HTERT RPE-1 (cell line): Measurements from ENCODE around the gene CCDC28B.

Source experiments
- in situ Hi-C: fragments of 300-500 bp; cut with MboI; formaldehyde crosslinking; loops from 4 replicates; pipeline ENCODE4 v1.14.3; 2020; ENCODE audit warnings: low sequenced_read_pairs

The CCDC28B gene

GRCh38 chr1:32192220-32192948, 8.0 kb upstream of the CCDC28B start:
- in situ Hi-C loops: no loop called here

DNA sequence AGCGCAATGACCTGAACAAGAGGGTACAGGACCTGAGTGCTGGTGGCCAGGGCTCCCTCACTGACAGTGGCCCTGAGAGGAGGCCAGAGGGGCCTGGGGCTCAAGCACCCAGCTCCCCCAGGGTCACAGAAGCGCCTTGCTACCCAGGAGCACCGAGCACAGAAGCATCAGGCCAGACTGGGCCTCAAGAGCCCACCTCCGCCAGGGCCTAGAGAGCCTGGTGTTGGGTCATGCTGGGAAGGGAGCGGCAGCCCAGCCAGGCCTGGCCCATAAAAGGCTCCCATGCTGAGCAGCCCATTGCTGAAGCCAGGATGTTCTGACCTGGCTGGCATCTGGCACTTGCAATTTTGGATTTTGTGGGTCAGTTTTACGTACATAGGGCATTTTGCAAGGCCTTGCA, 5.4 kb upstream of the CCDC28B start:
- in situ Hi-C loops: no loop called here

DNA sequence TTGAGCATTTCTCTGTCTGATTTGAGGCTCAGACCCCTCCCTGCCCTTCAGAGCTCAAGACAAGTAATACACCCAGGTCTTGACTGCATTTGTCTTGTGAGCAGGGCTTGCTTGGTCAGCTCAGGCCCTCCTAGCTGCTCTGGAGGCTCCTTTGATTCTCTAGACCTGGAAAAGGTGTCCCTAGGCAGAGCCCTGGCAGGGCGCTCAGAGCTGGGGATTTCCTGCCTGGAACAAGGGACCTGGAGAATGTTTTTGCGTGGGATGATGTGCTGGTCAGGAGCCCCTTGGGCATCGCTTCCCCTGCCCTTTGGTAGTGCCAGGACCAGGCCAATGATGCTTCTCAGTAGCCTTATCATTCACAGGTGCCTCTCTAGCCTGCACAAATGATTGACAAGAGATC, 4.9 kb upstream of the CCDC28B start:
- in situ Hi-C loops: no loop called here

DNA sequence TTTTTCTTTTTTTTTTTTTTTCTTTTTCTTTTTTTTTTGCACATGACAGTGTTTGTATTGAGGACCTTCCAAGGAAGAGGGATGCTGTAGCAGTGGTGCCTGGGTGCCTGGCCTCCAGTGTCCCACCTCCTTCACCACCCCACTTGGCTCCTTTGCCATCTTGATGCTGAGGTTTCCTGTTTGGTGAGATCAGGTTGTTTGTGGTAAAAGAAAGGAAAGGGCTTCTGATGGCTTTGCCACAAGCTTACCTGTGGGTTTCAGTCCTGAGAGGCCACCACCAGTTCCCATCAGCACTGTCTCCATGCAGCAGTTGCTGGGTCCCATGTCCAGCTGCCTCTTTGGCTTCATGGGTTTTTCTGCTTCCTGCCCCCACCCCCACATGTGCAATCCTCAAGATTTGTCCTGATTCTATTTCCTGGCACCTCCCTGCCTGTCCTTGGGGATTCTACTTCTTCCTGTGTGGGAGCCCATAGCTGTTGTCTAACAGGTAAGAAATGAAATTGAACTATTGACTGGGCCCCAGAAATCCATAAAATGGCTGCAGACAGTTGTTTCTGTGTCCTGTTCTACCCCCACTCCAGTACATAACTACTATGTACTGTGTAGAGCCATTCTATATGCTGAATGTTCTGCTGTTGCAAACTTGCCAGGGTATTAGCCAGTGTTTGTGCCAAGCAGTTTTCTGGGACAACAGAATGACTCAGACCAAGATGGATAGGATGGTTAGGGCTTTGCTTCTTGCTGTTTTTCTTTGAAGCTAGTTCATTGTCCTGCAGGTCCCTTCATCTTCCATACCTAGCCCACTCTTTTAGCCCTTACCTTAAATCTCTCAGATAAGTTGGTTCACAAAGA, 4.2 kb upstream of the CCDC28B start:
- in situ Hi-C loops: no loop called here

- in situ Hi-C loops: no loop called here
Measured at GRCh38 chr1:32197074-32197473, 3.3 kb upstream of the CCDC28B start.

- in situ Hi-C loops: no loop called here
Measured at GRCh38 chr1:32197837-32198236, 2.6 kb upstream of the CCDC28B start.

DNA sequence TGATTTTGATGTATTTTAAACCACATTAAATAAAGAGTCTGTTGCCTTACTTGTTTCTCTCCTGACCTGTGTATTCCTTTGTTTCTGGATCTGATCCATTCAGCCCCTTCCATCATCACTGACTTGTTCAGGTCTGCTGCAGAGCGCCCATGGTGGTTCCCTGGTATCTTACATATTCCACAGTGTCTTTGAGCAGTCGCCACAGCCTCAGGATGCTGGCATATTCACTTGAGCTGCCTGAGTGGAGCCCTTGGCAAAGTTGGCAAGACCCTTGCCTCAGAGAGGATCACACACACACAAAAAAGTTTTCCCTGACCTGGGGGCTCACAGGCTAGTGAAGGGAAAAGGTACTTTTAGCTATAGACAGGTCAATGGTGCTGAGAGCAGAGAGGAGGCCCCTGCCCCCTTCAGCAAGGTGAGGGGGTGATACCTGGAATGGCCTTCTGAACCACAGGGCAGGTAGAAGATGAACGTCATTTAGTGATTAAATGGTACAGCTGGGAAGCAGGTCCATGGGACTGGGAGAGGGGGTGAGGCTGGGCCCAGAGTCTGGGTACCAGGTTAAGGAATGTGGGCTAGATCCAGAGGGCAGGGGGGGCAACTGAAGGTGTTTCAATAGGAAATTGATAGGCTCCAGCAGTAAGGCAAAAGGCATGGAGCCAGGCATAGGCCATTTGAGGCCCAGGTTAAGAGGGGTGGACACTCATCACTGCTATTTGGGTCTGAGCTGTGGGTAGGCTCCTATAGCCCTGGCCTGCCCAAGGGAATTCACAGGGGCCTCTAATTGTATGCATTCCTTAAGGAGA, 2.0 kb upstream of the CCDC28B start:
- in situ Hi-C loops: no loop called here

GRCh38 chr1:32199043-32199716, 1.2 kb upstream of the CCDC28B start:
- in situ Hi-C loops: no loop called here

DNA sequence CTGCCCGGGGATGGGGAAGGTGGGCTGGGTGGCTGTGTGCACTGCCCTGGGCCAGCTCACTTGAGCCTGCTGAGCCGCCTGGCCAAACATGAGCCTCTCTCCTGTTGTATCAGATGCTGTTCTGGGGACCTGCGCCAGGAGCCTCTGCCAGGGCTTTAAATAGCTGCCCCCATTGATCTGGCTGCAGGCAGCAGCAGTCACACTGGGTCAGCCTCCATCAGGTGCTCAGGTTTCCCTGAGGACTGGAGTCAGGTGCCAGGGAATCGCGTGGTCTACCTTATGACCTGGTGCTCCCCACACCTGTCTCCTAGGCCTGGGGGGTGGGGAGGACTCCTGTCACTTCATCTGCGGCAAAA, 700 bp upstream of the CCDC28B start:
- in situ Hi-C loops: no loop called here

- in situ Hi-C loops: no loop called here
Measured at GRCh38 chr1:32201011-32201855, 838 bp downstream of the CCDC28B start.

GRCh38 chr1:32204943-32205361, 4.6 kb downstream of the CCDC28B start:
- in situ Hi-C loops: no loop called here

DNA sequence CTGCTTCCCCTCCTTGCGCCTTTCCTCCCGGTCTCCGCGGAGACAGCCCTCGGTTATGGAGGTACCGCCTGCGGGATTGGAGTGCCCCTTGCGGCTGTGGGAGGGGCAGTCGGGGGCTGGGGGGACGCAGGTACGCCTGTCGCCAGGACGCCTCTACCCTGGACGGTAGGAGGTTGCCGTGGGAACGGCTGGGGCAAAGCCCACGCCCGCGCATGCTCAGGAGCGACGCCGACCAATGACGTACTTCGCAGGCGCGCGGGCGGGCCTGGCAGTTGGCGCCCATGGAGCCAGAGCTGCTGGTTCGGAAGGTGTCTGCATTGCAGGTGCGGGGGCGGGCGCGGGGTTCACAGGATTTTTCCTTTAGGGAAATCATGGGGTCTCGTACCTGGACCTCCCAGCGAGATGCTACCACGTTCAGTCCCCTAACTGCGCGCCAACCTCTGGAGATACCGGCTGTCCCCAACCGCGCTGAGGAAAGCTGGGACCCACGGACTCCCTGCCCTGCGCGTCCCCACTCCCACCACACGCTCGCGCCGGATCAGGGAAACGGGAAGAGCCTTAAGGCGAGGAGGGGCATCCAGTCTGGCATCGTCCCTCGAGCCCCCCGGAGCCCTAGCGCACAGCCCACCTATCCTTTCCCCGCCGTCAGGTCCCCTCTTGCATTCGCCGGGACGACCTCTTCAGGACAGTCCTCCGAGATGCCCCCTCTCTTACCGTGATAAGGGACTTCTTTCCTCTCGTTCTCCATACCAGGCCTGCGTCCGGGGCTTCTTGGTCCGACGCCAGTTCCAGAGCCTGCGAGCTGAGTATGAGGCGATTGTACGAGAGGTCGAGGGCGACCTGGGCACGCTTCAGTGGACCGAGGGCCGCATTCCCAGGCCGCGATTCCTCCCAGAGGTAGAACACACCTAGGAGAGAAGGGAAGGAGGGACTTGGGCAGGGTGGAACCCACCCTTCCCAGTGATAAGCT, 5.3 kb downstream of the CCDC28B start, which contains the start of gene IQCC:
Gene IQCC (plus strand): TSS at position 271 of the 970 bp plus-strand sequence. CDS start 11 bp downstream, at position 282.
- in situ Hi-C loops: no loop called here

DNA sequence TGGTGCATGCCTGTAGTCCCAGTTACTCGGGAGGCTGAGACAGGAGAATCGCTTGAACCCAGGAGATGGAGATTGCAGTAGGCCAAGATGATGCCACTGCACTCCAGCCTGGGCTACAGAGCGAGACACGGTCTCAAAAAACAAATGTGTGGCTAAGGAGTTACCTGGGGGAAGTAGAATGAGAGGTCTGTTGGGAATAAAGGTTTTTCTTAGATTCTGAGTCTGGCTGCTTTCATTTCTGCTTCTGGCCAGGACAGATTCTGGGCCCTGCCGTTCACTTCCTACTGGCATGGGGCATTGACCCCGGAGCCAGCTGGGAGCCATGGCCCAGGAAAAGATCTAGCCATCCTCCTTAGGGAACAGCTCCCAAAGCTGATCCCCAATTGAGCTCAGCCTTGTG, 8.1 kb downstream of the CCDC28B start:
- in situ Hi-C loops: no loop called here

DNA sequence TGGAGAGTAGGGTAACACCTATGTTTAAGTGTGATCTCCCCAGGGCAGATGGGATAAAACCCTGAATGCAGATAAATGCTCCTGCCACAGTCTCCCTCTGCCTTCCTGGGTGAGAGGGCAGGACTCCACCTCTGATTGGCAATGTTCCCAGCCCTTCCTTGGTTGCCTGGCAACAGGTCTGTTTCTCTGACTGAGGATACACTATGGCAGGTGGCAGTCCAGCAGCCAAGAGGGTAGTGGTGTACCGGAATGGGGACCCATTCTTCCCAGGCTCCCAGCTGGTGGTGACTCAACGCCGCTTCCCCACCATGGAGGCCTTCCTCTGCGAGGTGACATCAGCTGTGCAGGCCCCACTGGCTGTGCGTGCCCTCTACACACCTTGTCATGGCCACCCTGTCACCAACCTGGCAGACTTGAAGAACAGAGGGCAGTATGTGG, 8.5 kb downstream of the CCDC28B start, which contains the start of gene DCDC2B:
Gene DCDC2B (plus strand): TSS at position 199 of the 438 bp plus-strand sequence. CDS start 5 bp downstream, at position 204.
- in situ Hi-C loops: no loop called here

- in situ Hi-C loops: no loop called here
Measured at GRCh38 chr1:32215629-32216480, 15.5 kb downstream of the CCDC28B start.

DNA sequence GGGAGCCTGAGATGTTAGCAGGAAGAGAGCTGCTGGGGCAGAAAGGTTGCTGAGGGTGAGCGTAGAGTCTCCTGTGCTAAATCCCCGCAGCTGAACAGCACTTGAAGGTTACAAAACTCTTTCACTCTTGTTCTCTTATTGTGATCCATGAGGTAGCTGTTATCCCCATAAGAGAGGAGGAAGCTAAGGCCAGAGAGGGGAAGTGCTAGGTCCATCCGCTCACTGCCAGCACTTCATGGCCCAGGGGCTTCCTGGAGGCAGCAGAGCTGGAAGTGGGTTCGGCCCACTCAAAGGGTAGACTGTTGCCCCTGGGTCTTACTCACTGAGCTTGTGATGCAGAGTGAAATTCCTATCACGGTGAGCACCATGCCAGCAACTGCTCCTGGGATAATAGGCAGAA, 16.2 kb downstream of the CCDC28B start:
- in situ Hi-C loops: no loop called here

DNA sequence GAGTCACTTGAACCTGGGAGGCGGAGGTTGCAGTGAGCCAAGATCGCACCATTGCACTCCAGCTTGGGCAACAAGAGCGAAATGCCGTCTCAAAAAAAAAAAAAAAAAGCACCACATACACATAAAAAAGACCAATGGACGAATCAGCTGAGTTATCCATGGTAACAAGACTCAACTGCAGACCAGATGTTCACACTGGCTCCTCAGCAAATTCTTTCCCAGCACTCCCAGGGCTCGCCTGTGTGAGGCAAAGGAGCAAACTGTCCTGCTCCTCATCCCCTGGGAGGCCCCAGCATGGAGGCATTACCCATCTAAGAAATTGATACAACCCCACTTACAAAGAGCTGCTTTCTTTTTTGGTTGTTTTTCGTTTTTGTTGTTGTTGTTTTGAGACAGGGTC, 18.6 kb downstream of the CCDC28B start:
- in situ Hi-C loops: no loop called here
